IMR-90 (cell line): ENCODE results near the gene SYNGR2. TPM values are rescaled to one million over a fixed set of nuclear protein-coding genes. Genes with fewer than 3 reads are reported as not detected.

Experiments
- ATAC-seq: fragments of 200-7000 bp; cut with Tn5 transposase; 2 replicates; pipeline ENCODE4 v1.9.1; 2020; ENCODE audit warnings: low read depth, mild to moderate bottlenecking, moderate library complexity
- BruUV-seq: library from RNA; stranded (reverse); fragments of 400-500 nt; replicated peaks from 2 replicates; lab custom pipeline; 2021; lab: Mats Ljungman, UMichigan
- CTCF ChIA-PET: fragments of 300-600 bp; formaldehyde crosslinking; extraction: SDS; loops from one replicate; lab custom pipeline; 2021; ENCODE audit warnings: antibody characterized with exemption; lab: Yijun Ruan, JAX
- POLR2A ChIA-PET: fragments of 300-600 bp; sonication (Branson Sonifier 250); formaldehyde crosslinking; loops from one replicate; lab custom pipeline; 2022; ENCODE audit warnings: antibody characterized with exemption; ENCODE audit not compliant: unreplicated experiment; lab: Charles Lee
- DNase-seq: peaks from one replicate; pipeline ENCODE4 v3.0.0; 2013
- H2AFZ ChIP-seq: replicated peaks from 2 replicates; pipeline ENCODE3; 2013; ENCODE audit warnings: low read length, mild to moderate bottlenecking; ENCODE audit not compliant: poor library complexity
- H2AK5ac ChIP-seq: 2 replicates; pipeline ENCODE4 v1.6.1; 2013; ENCODE audit warnings: low read depth, low read length, inconsistent platforms
- H2AK9ac ChIP-seq: replicated peaks from 2 replicates; pipeline ENCODE3; 2013; ENCODE audit warnings: mild to moderate bottlenecking, low read depth, low read length, moderate library complexity; ENCODE audit not compliant: poor library complexity
- H2BK120ac ChIP-seq: 2 replicates; pipeline ENCODE4 v1.6.1; 2013; ENCODE audit warnings: low read depth, low read length, inconsistent platforms
- H2BK15ac ChIP-seq: 3 replicates; pipeline ENCODE4 v1.6.1; 2013; ENCODE audit warnings: low read depth, low read length, inconsistent platforms
- H2BK20ac ChIP-seq: 2 replicates; pipeline ENCODE4 v1.6.1; 2013; ENCODE audit warnings: low read depth, mild to moderate bottlenecking, inconsistent platforms, low read length, moderate library complexity
- H2BK5ac ChIP-seq: 2 replicates; pipeline ENCODE4 v1.6.1; 2013; ENCODE audit warnings: mild to moderate bottlenecking, low read depth, low read length, inconsistent platforms; ENCODE audit not compliant: poor library complexity, severe bottlenecking
- H3K14ac ChIP-seq: replicated peaks from 2 replicates; pipeline ENCODE4 v1.6.1; 2013; ENCODE audit warnings: low read depth, low read length, inconsistent platforms
- H3K18ac ChIP-seq: 2 replicates; pipeline ENCODE4 v1.6.1; 2013; ENCODE audit warnings: low read depth, low read length, control low read depth
- H3K23ac ChIP-seq: 2 replicates; pipeline ENCODE4 v1.6.1; 2013; ENCODE audit warnings: low read depth, low read length, inconsistent platforms
- H3K27ac ChIP-seq: 2 replicates; pipeline ENCODE4 v1.5.1; 2013; ENCODE audit warnings: mild to moderate bottlenecking, control low read depth, low read length; ENCODE audit not compliant: insufficient read depth
- H3K27me3 ChIP-seq: 2 replicates; pipeline ENCODE4 v1.6.1; 2013; ENCODE audit warnings: low read length; ENCODE audit not compliant: control insufficient read depth, insufficient read depth
- H3K36me3 ChIP-seq: 2 replicates; pipeline ENCODE4 v1.6.1; 2013; ENCODE audit warnings: low read length, mixed read lengths; ENCODE audit not compliant: control insufficient read depth, insufficient read depth
- H3K4ac ChIP-seq: 2 replicates; pipeline ENCODE4 v1.6.1; 2013; ENCODE audit warnings: low read depth, low read length, inconsistent platforms
- H3K4me1 ChIP-seq: 2 replicates; pipeline ENCODE4 v1.6.1; 2013; ENCODE audit warnings: low read length, mixed read lengths; ENCODE audit not compliant: control insufficient read depth, insufficient read depth
- H3K4me2 ChIP-seq: 2 replicates; pipeline ENCODE4 v1.6.1; 2013; ENCODE audit warnings: low read depth, mild to moderate bottlenecking, control low read depth, low read length, moderate library complexity
- H3K4me3 ChIP-seq: 2 replicates; pipeline ENCODE4 v1.5.1; 2013; ENCODE audit warnings: low read depth, mild to moderate bottlenecking, control low read depth, low read length, moderate library complexity; ENCODE audit not compliant: insufficient read depth
- H3K56ac ChIP-seq: 2 replicates; pipeline ENCODE4 v1.6.1; 2013; ENCODE audit warnings: low read length, inconsistent platforms; ENCODE audit not compliant: insufficient read depth; ENCODE audit errors: extremely low read depth
- H3K79me1 ChIP-seq, 2 experiments: 2 replicates each; pipeline ENCODE4 v1.6.1; 2013; ENCODE audit warnings: low read length in 2 of 2, inconsistent platforms in 1 of 2, low read depth in 1 of 2
- H3K9ac ChIP-seq: 2 replicates; pipeline ENCODE4 v1.6.1; 2013; ENCODE audit warnings: low read depth, low read length, control low read depth
- H3K9me1 ChIP-seq: 2 replicates; pipeline ENCODE4 v1.6.1; 2013; ENCODE audit warnings: low read length, inconsistent platforms; ENCODE audit not compliant: insufficient read depth
- H3K9me3 ChIP-seq: 2 replicates; pipeline ENCODE4 v1.6.1; 2013; ENCODE audit warnings: low read length; ENCODE audit not compliant: control insufficient read depth, insufficient read depth
- H4K20me1 ChIP-seq: 2 replicates; pipeline ENCODE4 v1.6.1; 2013; ENCODE audit warnings: low read length, inconsistent platforms; ENCODE audit not compliant: insufficient read depth
- H4K5ac ChIP-seq: 2 replicates; pipeline ENCODE4 v1.6.1; 2013; ENCODE audit warnings: mild to moderate bottlenecking, low read depth, low read length, control low read depth
- H4K8ac ChIP-seq, 2 experiments: 2 replicates each; pipeline ENCODE4 v1.6.1; 2013; ENCODE audit warnings: low read depth in 2 of 2, low read length in 2 of 2, control low read depth in 1 of 2, inconsistent platforms in 1 of 2
- H4K91ac ChIP-seq: 2 replicates; pipeline ENCODE4 v1.6.1; 2013; ENCODE audit warnings: low read depth, low read length, inconsistent platforms; ENCODE audit not compliant: insufficient read depth
- CEBPB ChIP-seq: IDR thresholded peaks from 2 replicates; pipeline ENCODE4 v1.6.1; 2012; ENCODE audit warnings: low read depth, low read length, improper control_type of control experiment
- CHD1 ChIP-seq: IDR thresholded peaks from 2 replicates; pipeline ENCODE4 v1.6.1; 2012; ENCODE audit warnings: low read depth, low read length, improper control_type of control experiment
- CTCF ChIP-seq: conservative IDR thresholded peaks from 2 replicates; pipeline ENCODE4 v1.5.1; 2012; ENCODE audit warnings: mild to moderate bottlenecking, low read depth, low read length, improper control_type of control experiment
- FOS ChIP-seq: fragments of 150-350 bp; IDR thresholded peaks from 2 replicates; pipeline ENCODE4 v1.6.1; 2016; ENCODE audit warnings: low read depth, low read length
- MAFK ChIP-seq: IDR thresholded peaks from 2 replicates; pipeline ENCODE4 v1.6.1; 2012; ENCODE audit warnings: low read depth, low read length, improper control_type of control experiment
- MAZ ChIP-seq: IDR thresholded peaks from 2 replicates; pipeline ENCODE4 v1.6.1; 2012; ENCODE audit warnings: low read depth, mild to moderate bottlenecking, low read length, improper control_type of control experiment, moderate library complexity, borderline replicate concordance
- NFE2L2 ChIP-seq: fragments of 150-350 bp; IDR thresholded peaks from 2 replicates; pipeline ENCODE4 v1.6.1; 2016; ENCODE audit warnings: low read depth, mild to moderate bottlenecking, low read length
- RAD21 ChIP-seq: IDR thresholded peaks from 2 replicates; pipeline ENCODE4 v1.6.1; 2012; ENCODE audit warnings: low read length, improper control_type of control experiment
- RCOR1 ChIP-seq: IDR thresholded peaks from 2 replicates; pipeline ENCODE4 v1.6.1; 2012; ENCODE audit warnings: mild to moderate bottlenecking, low read length, improper control_type of control experiment; ENCODE audit not compliant: insufficient replicate concordance
- RFX5 ChIP-seq: IDR thresholded peaks from 2 replicates; pipeline ENCODE4 v1.8.0; 2012; ENCODE audit warnings: low read depth, mild to moderate bottlenecking, low read length, moderate library complexity
- WGBS, 2 experiments: methylation state at CpG; one replicate each; pipeline versions ENCODE4 v1.1.5 to v1.1.7; 2013; ENCODE audit warnings: missing lambda C conversion rate in 2 of 2; ENCODE audit not compliant: insufficient read length in 1 of 2; ENCODE audit errors: extremely low coverage in 2 of 2; 5-methylcytosine and 5-hydroxymethylcytosine counted together
- dilution Hi-C: fragments of 300-500 bp; cut with HindIII; formaldehyde crosslinking; loops from one replicate; pipeline ENCODE4 v1.14.3; 2018; ENCODE audit warnings: low sequenced_read_pairs; ENCODE audit not compliant: unreplicated experiment
- in situ Hi-C: fragments of 300-500 bp; cut with MboI; formaldehyde crosslinking; loops from 3 replicates; pipeline ENCODE4 v1.14.3; 2019; ENCODE audit warnings: low sequenced_read_pairs, inconsistent platforms, mixed read lengths
- intact Hi-C: fragments of 100-400 bp; cut with micrococcal nuclease; formaldehyde crosslinking; loops from 2 replicates; pipeline ENCODE4 v1.10.0; 2022
- polyA plus RNA-seq, 3 experiments: library from polyadenylated mRNA; depleted of rRNA; stranded (reverse); fragments of >200 nt; gene quantifications; 2 replicates each; pipeline ENCODE4 v1.2.3, GENCODE V29; 2012; ENCODE audit warnings: low replicate concordance in 1 of 3
- total RNA-seq: library from RNA; depleted of rRNA; stranded (reverse); fragments of >200 nt; gene quantifications from 2 replicates; pipeline ENCODE4 v1.2.3, GENCODE V29; 2012
- TF ChIP-seq, protein P1 (sequence below): fragments of 150-350 bp; IDR thresholded peaks from 2 replicates; pipeline ENCODE4 v1.6.1; 2016; ENCODE audit warnings: low read depth, mild to moderate bottlenecking, low read length, moderate library complexity, borderline replicate concordance

SYNGR2 gene
- total and polyA plus RNA-seq, 2 of the 4 experiments (the other 2 are of a cell fraction): 11.1 to 63.1 TPM

GRCh38 chr17:78146881-78147280 lies 21.5 kb upstream of the SYNGR2 start:
- H2AFZ ChIP-seq: no peak overlapping the region
- no peak overlapping the region for H2BK120ac ChIP-seq
- CTCF ChIA-PET: no interaction called here
- intact Hi-C loops (no loop called here), in situ Hi-C loops (no loop called here), dilution Hi-C loops (no loop called here)
- no peak overlapping the region for H3K9ac ChIP-seq
- H3K4ac ChIP-seq: no peak overlapping the region
- no peaks in the 10 kb centered on the region for H3K9me1 ChIP-seq
- no peaks in the 10 kb centered on the region for H3K36me3 ChIP-seq
- H3K4me1 ChIP-seq: peaks cover 3% of the 10 kb centered on the region; the same call in 1 of the 2 replicates
- DNase-seq (no peak), ATAC-seq (no peak)
- H3K27me3 ChIP-seq: no peaks in the 10 kb centered on the region; the same call in 1 of the 2 replicates
- no peaks in the 10 kb centered on the region for H3K79me1 ChIP-seq
- POLR2A ChIA-PET: no interaction called here
- no peak overlapping the region for H2BK5ac ChIP-seq
- H4K20me1 ChIP-seq: no peaks in the 10 kb centered on the region
- no peak overlapping the region for H2BK20ac ChIP-seq
- H3K14ac ChIP-seq: no peak overlapping the region
- WGBS, 2 experiments: no CpG with 5 or more reads among the region's 6 CpGs
- no peak overlapping the region for H3K4me3 ChIP-seq
- H3K4me2 ChIP-seq: no peak overlapping the region
- no peak overlapping the region for H3K18ac ChIP-seq
- BruUV-seq: no TSS peak
- H2AK5ac ChIP-seq: no peak overlapping the region; the same call in 1 of the 2 replicates
- no peak overlapping the region for H2AK9ac ChIP-seq
- H4K91ac ChIP-seq: no peak overlapping the region
- no peak overlapping the region for H4K5ac ChIP-seq
- H3K23ac ChIP-seq: no peak overlapping the region
- H2BK15ac ChIP-seq: no peak overlapping the region
- H3K27ac ChIP-seq: no peak overlapping the region
- H3K56ac ChIP-seq: no peak overlapping the region
- no peaks in the 10 kb centered on the region for H3K9me3 ChIP-seq
- TF ChIP-seq NFE2L2: no peak
- TF ChIP-seq MAFK: no peak
- TF ChIP-seq FOS: no peak
- no peak for TF ChIP-seq RFX5
- TF ChIP-seq CHD1: no peak
- no peak for TF ChIP-seq CEBPB
- TF ChIP-seq CTCF: no peak
- no peak for TF ChIP-seq RCOR1
- no peak for TF ChIP-seq RAD21
- TF ChIP-seq, protein P1, sequence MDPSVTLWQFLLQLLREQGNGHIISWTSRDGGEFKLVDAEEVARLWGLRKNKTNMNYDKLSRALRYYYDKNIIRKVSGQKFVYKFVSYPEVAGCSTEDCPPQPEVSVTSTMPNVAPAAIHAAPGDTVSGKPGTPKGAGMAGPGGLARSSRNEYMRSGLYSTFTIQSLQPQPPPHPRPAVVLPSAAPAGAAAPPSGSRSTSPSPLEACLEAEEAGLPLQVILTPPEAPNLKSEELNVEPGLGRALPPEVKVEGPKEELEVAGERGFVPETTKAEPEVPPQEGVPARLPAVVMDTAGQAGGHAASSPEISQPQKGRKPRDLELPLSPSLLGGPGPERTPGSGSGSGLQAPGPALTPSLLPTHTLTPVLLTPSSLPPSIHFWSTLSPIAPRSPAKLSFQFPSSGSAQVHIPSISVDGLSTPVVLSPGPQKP: no peak
- no peak for TF ChIP-seq MAZ
- H4K8ac ChIP-seq: no peak overlapping the region
